GM13977 (cell line): ENCODE results near the gene IRS2.

Experiments
- DNase-seq: peaks from one replicate; pipeline ENCODE4 v3.0.0; 2012; ENCODE audit warnings: low spot score
- in situ Hi-C: fragments of 300-500 bp; cut with MboI; formaldehyde crosslinking; loops from one replicate; pipeline ENCODE4 v1.12.0; 2022; ENCODE audit warnings: low sequenced_read_pairs, low pct_unique_long_range_greater_than_20kb, mixed read lengths, inconsistent platforms; ENCODE audit not compliant: unreplicated experiment
- TF ChIP-seq, protein P1 (sequence below): IDR thresholded peaks from 2 replicates; pipeline ENCODE4 v1.5.1; 2012; ENCODE audit warnings: mild to moderate bottlenecking, control low read depth; ENCODE audit not compliant: insufficient read depth; ENCODE audit errors: extremely low read depth, missing control alignments

IRS2 gene

DNA sequence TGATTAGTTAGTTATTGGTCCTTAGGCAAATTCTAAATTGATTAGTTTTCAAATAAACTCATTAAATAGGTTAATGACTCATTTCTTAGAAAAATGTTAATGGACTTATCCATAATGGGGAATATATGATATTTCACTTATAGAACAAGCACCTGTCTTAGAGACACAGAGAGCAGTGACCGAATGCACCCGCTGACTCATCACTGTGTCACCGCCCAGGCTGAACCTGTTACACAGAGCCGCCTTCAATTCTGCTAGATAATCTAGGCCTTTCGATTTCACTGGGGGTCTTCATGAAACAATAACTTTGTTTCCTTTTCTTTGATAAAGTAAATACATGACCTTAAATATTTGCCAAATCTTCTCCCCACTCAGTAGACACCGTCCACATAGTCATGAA is 13.1 kb downstream of the IRS2 start:
- TF ChIP-seq, protein P1, sequence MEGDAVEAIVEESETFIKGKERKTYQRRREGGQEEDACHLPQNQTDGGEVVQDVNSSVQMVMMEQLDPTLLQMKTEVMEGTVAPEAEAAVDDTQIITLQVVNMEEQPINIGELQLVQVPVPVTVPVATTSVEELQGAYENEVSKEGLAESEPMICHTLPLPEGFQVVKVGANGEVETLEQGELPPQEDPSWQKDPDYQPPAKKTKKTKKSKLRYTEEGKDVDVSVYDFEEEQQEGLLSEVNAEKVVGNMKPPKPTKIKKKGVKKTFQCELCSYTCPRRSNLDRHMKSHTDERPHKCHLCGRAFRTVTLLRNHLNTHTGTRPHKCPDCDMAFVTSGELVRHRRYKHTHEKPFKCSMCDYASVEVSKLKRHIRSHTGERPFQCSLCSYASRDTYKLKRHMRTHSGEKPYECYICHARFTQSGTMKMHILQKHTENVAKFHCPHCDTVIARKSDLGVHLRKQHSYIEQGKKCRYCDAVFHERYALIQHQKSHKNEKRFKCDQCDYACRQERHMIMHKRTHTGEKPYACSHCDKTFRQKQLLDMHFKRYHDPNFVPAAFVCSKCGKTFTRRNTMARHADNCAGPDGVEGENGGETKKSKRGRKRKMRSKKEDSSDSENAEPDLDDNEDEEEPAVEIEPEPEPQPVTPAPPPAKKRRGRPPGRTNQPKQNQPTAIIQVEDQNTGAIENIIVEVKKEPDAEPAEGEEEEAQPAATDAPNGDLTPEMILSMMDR: no peak
- in situ Hi-C loops: no loop called here
- DNase-seq: no peak

GRCh38 chr13:109771926-109772325 is 14.5 kb downstream of the IRS2 start:
- in situ Hi-C loops: no loop called here
- TF ChIP-seq, protein P1: no peak
- no peak for DNase-seq

DNA sequence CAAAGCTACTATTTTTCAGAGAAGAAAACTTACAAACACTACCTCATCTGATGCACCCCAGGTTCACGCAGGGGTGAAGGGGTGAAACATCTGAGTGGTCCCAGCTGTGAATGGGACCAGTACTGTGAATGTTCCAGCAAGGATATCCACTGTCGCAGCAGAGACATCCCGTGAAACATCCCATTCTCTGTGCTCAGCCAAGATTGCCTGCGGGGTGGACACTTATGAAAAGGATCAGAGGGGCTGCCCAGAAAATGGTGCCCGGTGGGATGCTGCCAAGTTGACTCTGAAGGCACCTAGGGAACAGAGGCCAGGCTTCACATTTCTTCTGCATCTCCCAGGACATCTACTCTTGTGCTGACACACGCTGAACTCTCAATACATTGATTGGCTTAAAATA is 15.9 kb downstream of the IRS2 start:
- in situ Hi-C loops: no loop called here
- DNase-seq: no peak
- TF ChIP-seq, protein P1: no peak

- TF ChIP-seq, protein P1: no peak
- no peak for DNase-seq
- in situ Hi-C loops: no loop called here
Measured at GRCh38 chr13:109769921-109770320, 16.5 kb downstream of the IRS2 start.

- in situ Hi-C loops: no loop called here
- TF ChIP-seq, protein P1: no peak
- no peak for DNase-seq
Measured at GRCh38 chr13:109769275-109769674, 17.1 kb downstream of the IRS2 start.

- TF ChIP-seq, protein P1: no peak
- in situ Hi-C loops: no loop called here
- no peak for DNase-seq
Measured at GRCh38 chr13:109768616-109769015, 17.8 kb downstream of the IRS2 start.

GRCh38 chr13:109768176-109768575 is 18.2 kb downstream of the IRS2 start:
- DNase-seq: no peak
- TF ChIP-seq, protein P1: no peak
- in situ Hi-C loops: no loop called here
